Panc1 (cell line): Measurements from ENCODE around the gene HCFC1R1. TPM values are rescaled to one million over a fixed set of nuclear protein-coding genes. Genes with fewer than 3 reads are reported as not detected.

ENCODE experiments used
- ATAC-seq: fragments of 200-7000 bp; cut with Tn5 transposase; 2 replicates; pipeline ENCODE4 v1.9.1; 2020; ENCODE audit warnings: mild to moderate bottlenecking, moderate library complexity
- BruUV-seq: library from RNA; stranded (reverse); fragments of 400-500 nt; replicated peaks from 2 replicates; lab custom pipeline; 2021; lab: Mats Ljungman, UMichigan
- CTCF ChIA-PET: fragments of 300-600 bp; sonication (Branson Sonifier 250); formaldehyde crosslinking; loops from one replicate; lab custom pipeline; 2022; ENCODE audit warnings: antibody characterized with exemption; lab: Charles Lee
- POLR2A ChIA-PET: fragments of 300-600 bp; sonication (Branson Sonifier 250); formaldehyde crosslinking; loops from one replicate; lab custom pipeline; 2022; ENCODE audit warnings: antibody characterized with exemption; lab: Charles Lee
- DNase-seq: peaks from one replicate; pipeline ENCODE4 v3.0.0-alpha.2; 2010; ENCODE audit warnings: low read depth, low spot score
- H3K27ac ChIP-seq: 2 replicates; pipeline ENCODE4 v1.5.1; 2011; ENCODE audit warnings: mild to moderate bottlenecking, low read length, inconsistent platforms
- H3K27me3 ChIP-seq: fragments of 200-500 bp; sonication (Bioruptor generic); 2 replicates; pipeline ENCODE4 v1.6.0; 2014; ENCODE audit warnings: low read length, inconsistent platforms; ENCODE audit not compliant: control insufficient read depth, insufficient read depth
- H3K36me3 ChIP-seq: fragments of 200-500 bp; sonication (Bioruptor generic); 2 replicates; pipeline ENCODE4 v1.5.1; 2014; ENCODE audit warnings: inconsistent platforms, mild to moderate bottlenecking, low read length, moderate library complexity; ENCODE audit not compliant: control insufficient read depth, insufficient read depth
- H3K4me1 ChIP-seq: 2 replicates; pipeline ENCODE4 v1.5.1; 2011; ENCODE audit warnings: inconsistent platforms, mild to moderate bottlenecking, low read length, moderate library complexity; ENCODE audit not compliant: control insufficient read depth, insufficient read depth
- H3K4me3 ChIP-seq, 2 experiments: 2 replicates each; pipeline ENCODE4 v1.5.1; 2011 to 2012; ENCODE audit warnings: low read depth in 2 of 2, low read length in 2 of 2, mild to moderate bottlenecking in 2 of 2, inconsistent platforms in 1 of 2, moderate library complexity in 1 of 2
- H3K9me3 ChIP-seq: fragments of 200-500 bp; sonication (Bioruptor generic); 2 replicates; pipeline ENCODE4 v1.5.1; 2014; ENCODE audit warnings: low read depth, mild to moderate bottlenecking, inconsistent platforms, low read length, moderate library complexity; ENCODE audit not compliant: control insufficient read depth, insufficient read depth
- POLR2AphosphoS5 ChIP-seq: IDR thresholded peaks from 2 replicates; pipeline ENCODE4 v1.6.1; 2012; ENCODE audit warnings: mild to moderate bottlenecking, low read depth, low read length, moderate library complexity
- SIN3A ChIP-seq: IDR thresholded peaks from 2 replicates; pipeline ENCODE4 v1.6.1; 2012; ENCODE audit warnings: low read depth, mild to moderate bottlenecking, low read length, moderate library complexity, borderline replicate concordance; ENCODE audit not compliant: insufficient read depth
- TCF7L2 ChIP-seq: IDR thresholded peaks from 2 replicates; pipeline ENCODE4 v1.6.1; 2011; ENCODE audit warnings: mild to moderate bottlenecking, low read depth, low read length, inconsistent platforms
- in situ Hi-C: cut with HindIII; loops from 2 replicates; pipeline ENCODE4 v1.10.0; 2016; ENCODE audit warnings: low sequenced_read_pairs, low pct_unique_long_range_greater_than_20kb
- intact Hi-C: fragments of 100-400 bp; cut with micrococcal nuclease; formaldehyde crosslinking; loops from one replicate; pipeline ENCODE4 v1.10.0; 2022; ENCODE audit not compliant: unreplicated experiment
- total RNA-seq: library from RNA; stranded (reverse); gene quantifications from one replicate; pipeline ENCODE4 v1.2.1, GENCODE V29; 2021; ENCODE audit not compliant: unreplicated experiment
- TF ChIP-seq, protein P1 (sequence below): fragments of 450-650 bp; IDR thresholded peaks from 2 replicates; pipeline ENCODE4 v1.5.1; 2017; ENCODE audit warnings: mild to moderate bottlenecking
- TF ChIP-seq, protein P2 (sequence below), 2 experiments: IDR thresholded peaks; 2 replicates each; pipeline ENCODE4 v1.6.1; 2011 to 2012; ENCODE audit warnings: low read depth in 2 of 2, control low read depth in 1 of 2, low read length in 1 of 2, mild to moderate bottlenecking in 1 of 2, moderate library complexity in 1 of 2; ENCODE audit not compliant: insufficient read depth in 1 of 2

Gene HCFC1R1
- total RNA-seq, 1 experiment from 2014 or later, result 67.3 TPM

DNA sequence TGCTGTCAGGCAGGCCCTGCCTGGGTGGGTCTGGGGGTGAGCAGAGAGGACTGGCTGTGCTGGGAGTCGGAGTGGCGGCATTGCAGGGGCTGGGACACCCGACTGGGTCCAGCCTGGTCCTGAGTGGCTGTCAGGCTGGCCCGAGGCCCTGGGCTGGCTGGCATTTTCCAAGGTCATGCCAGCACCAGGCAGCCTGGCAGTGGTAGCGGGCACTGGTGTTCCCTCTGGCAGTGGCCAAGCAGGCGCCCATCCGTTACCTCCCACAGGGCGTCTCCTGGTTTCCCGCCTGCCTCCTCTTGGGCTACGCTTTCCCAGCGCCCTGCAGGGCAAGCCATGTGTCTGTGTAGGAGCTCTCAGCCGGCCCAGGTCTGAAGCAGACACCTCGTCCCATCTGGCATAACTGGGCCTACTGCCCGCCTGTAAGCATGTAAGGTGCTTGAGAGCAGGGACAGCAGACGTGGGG lies 37.8 kb downstream of the HCFC1R1 start:
- in situ Hi-C loops, result no loop called here
- TF ChIP-seq TCF7L2 (no peak), POLR2AphosphoS5 (no peak), SIN3A (no peak)
- TF ChIP-seq, protein P1, sequence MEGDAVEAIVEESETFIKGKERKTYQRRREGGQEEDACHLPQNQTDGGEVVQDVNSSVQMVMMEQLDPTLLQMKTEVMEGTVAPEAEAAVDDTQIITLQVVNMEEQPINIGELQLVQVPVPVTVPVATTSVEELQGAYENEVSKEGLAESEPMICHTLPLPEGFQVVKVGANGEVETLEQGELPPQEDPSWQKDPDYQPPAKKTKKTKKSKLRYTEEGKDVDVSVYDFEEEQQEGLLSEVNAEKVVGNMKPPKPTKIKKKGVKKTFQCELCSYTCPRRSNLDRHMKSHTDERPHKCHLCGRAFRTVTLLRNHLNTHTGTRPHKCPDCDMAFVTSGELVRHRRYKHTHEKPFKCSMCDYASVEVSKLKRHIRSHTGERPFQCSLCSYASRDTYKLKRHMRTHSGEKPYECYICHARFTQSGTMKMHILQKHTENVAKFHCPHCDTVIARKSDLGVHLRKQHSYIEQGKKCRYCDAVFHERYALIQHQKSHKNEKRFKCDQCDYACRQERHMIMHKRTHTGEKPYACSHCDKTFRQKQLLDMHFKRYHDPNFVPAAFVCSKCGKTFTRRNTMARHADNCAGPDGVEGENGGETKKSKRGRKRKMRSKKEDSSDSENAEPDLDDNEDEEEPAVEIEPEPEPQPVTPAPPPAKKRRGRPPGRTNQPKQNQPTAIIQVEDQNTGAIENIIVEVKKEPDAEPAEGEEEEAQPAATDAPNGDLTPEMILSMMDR, result no peak
- TF ChIP-seq, protein P2, sequence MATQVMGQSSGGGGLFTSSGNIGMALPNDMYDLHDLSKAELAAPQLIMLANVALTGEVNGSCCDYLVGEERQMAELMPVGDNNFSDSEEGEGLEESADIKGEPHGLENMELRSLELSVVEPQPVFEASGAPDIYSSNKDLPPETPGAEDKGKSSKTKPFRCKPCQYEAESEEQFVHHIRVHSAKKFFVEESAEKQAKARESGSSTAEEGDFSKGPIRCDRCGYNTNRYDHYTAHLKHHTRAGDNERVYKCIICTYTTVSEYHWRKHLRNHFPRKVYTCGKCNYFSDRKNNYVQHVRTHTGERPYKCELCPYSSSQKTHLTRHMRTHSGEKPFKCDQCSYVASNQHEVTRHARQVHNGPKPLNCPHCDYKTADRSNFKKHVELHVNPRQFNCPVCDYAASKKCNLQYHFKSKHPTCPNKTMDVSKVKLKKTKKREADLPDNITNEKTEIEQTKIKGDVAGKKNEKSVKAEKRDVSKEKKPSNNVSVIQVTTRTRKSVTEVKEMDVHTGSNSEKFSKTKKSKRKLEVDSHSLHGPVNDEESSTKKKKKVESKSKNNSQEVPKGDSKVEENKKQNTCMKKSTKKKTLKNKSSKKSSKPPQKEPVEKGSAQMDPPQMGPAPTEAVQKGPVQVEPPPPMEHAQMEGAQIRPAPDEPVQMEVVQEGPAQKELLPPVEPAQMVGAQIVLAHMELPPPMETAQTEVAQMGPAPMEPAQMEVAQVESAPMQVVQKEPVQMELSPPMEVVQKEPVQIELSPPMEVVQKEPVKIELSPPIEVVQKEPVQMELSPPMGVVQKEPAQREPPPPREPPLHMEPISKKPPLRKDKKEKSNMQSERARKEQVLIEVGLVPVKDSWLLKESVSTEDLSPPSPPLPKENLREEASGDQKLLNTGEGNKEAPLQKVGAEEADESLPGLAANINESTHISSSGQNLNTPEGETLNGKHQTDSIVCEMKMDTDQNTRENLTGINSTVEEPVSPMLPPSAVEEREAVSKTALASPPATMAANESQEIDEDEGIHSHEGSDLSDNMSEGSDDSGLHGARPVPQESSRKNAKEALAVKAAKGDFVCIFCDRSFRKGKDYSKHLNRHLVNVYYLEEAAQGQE (IDR thresholded peaks at IDR 0.05; ENCODE audit: insufficient read depth in 1 of 2, low read depth in 2 of 2, low read length in 1 of 2), result no peak
- POLR2A ChIA-PET, result interaction anchor here (0.5 kb wide), 1 partner anchor 54 kb away, joined by 3 read pairs; no protein-coding TSS in a partner anchor
- no peaks in the 10 kb centered on the region for H3K27me3 ChIP-seq
- BruUV-seq, result no TSS peak
- no peaks in the 10 kb centered on the region for H3K9me3 ChIP-seq
- DNase-seq (no peak), ATAC-seq (no peak)
- intact Hi-C loops, result no loop called here
- H3K4me1 ChIP-seq, result peaks cover 16% of the 10 kb centered on the region
- no peak overlapping the region for H3K27ac ChIP-seq
- no peaks in the 10 kb centered on the region for H3K36me3 ChIP-seq
- H3K4me3 ChIP-seq, result no peak overlapping the region
- CTCF ChIA-PET, result interaction anchor here (0.6 kb wide), 1 partner anchor 65 kb away, joined by 3 read pairs; no protein-coding TSS in a partner anchor

DNA sequence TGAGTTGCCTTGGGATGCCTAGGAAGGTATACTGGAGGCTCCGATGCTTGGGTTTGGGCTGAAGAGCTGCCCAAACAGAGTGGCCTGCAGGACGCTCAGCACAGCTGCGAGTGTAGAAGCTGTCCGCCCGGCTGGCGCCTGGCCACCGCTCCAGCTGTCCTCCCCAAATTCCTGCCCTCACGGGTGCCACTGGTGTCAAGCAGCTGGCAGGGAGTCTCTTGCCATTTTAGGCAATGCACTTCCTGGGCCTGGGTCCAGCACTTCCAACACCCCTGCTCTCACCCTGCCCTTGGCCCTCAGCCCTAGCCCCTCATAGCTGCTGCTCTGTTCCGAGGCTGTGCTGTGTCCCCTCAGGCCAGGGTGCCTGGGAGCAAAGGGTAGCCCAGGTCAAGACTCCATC lies 38.3 kb downstream of the HCFC1R1 start:
- ChIA-PET POLR2A (interaction anchor here (0.5 kb wide), 1 partner anchor 53 kb away, joined by 3 read pairs; no protein-coding TSS in a partner anchor), CTCF (no interaction called here)
- Histone ChIP-seq H3K4me3 (no peak overlapping the region), H3K4me1 (peaks cover 20% of the 10 kb centered on the region), H3K27me3 (no peaks in the 10 kb centered on the region), H3K36me3 (no peaks in the 10 kb centered on the region), H3K27ac (no peak overlapping the region), H3K9me3 (no peaks in the 10 kb centered on the region)
- ATAC-seq (no peak), DNase-seq (no peak)
- in situ Hi-C loops, result no loop called here
- intact Hi-C loops, result no loop called here
- BruUV-seq, result no TSS peak
- TF ChIP-seq, protein P1, result no peak
- TF ChIP-seq SIN3A, result no peak
- TF ChIP-seq TCF7L2, result no peak
- no peak for TF ChIP-seq POLR2AphosphoS5
- TF ChIP-seq, protein P2 (IDR thresholded peaks at IDR 0.05; ENCODE audit: insufficient read depth in 1 of 2, low read depth in 2 of 2, low read length in 1 of 2), result no peak
